Spleen (tissue), 7 donors: Measurements from ENCODE around the gene DMAP1.

Experiments used
- POLR2AphosphoS5 ChIP-seq, 3 donors: sonication (generic); formaldehyde crosslinking; IDR thresholded peaks; one replicate each; pipeline ENCODE4 v1.5.1; 2017; ENCODE audit warnings: antibody characterized with exemption in 3 of 3
- TF ChIP-seq, protein P1 (sequence below), 11 experiments: fragments of 200-600 bp in 7 of 11; fragments of 450-650 bp in 4 of 11; sonication (generic) in 4 of 11; IDR thresholded peaks in 8 of 11; conservative IDR thresholded peaks in 3 of 11; 1 replicate in 7 of 11; 2 replicates in 4 of 11; pipeline versions ENCODE4 v1.4.0 to v1.8.0; 2016 to 2021; ENCODE audit warnings: antibody characterized with exemption in 11 of 11, inconsistent platforms in 4 of 11, mild to moderate bottlenecking in 1 of 11
- donor health status: DM: no; HTN: no; CAD: no; lungs with moderate emphysema.
- donor health status: DM: no; HTN: no; CAD: no.
- donor health status: DM: no; HTN: no; CAD: no.

DNA sequence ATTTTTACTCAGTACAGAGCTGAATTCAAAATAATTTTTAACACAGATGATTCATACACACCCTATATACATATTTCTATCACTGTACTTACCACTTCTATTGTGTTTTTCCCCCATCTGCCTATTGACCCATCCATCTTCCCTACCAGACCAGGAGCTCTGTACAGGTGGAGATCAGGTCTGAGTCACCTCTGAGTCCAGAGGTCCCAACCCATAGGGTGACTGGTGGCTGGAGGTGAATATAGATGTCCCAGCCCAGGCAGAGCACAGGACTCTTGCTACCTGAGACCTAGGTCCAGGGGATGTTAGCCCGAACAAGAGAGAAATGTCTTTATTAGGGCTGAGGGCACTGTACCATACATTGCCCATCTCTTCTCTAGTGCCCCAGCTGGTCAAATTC lies 54.8 kb downstream of the DMAP1 start:
- TF ChIP-seq, protein P1, sequence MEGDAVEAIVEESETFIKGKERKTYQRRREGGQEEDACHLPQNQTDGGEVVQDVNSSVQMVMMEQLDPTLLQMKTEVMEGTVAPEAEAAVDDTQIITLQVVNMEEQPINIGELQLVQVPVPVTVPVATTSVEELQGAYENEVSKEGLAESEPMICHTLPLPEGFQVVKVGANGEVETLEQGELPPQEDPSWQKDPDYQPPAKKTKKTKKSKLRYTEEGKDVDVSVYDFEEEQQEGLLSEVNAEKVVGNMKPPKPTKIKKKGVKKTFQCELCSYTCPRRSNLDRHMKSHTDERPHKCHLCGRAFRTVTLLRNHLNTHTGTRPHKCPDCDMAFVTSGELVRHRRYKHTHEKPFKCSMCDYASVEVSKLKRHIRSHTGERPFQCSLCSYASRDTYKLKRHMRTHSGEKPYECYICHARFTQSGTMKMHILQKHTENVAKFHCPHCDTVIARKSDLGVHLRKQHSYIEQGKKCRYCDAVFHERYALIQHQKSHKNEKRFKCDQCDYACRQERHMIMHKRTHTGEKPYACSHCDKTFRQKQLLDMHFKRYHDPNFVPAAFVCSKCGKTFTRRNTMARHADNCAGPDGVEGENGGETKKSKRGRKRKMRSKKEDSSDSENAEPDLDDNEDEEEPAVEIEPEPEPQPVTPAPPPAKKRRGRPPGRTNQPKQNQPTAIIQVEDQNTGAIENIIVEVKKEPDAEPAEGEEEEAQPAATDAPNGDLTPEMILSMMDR (IDR thresholded peaks at IDR 0.05 in 8 of 11, conservative IDR thresholded peaks at IDR 0.05 in 3 of 11): no peak
- no peak for TF ChIP-seq POLR2AphosphoS5 (IDR thresholded peaks at IDR 0.05)
